WTC11 (cell line): Measurements from ENCODE around the gene WNT8B. TPM values are rescaled to one million over a fixed set of nuclear protein-coding genes. Genes with fewer than 3 reads are reported as not detected.

Source experiments
- ATAC-seq: fragments of 200-7000 bp; cut with Tn5 transposase; 2 replicates; pipeline ENCODE4 v1.10.0; 2021; ENCODE audit warnings: mild to moderate bottlenecking, moderate library complexity
- CTCF ChIA-PET: fragments of 300-600 bp; sonication (Branson Sonifier 250); formaldehyde crosslinking; loops from one replicate; lab custom pipeline; 2021; ENCODE audit warnings: antibody characterized with exemption; lab: Charles Lee
- POLR2A ChIA-PET: fragments of 350-600 bp; sonication (Branson Sonifier 250); formaldehyde crosslinking; loops from one replicate; lab custom pipeline; 2021; ENCODE audit warnings: antibody characterized with exemption; lab: Charles Lee
- DNase-seq: peaks from one replicate; pipeline ENCODE4 v3.0.0; 2021; ENCODE audit warnings: low spot score
- H3K27ac Mint-ChIP-seq: 2 replicates; pipeline ENCODE4 v1.8.0; 2021; ENCODE audit warnings: mixed read lengths
- H3K27me3 Mint-ChIP-seq: 2 replicates; pipeline ENCODE4 v1.8.0; 2021; ENCODE audit warnings: low read depth, mild to moderate bottlenecking, moderate library complexity, mixed read lengths
- H3K36me3 Mint-ChIP-seq: 2 replicates; pipeline ENCODE4 v1.8.0; 2021; ENCODE audit warnings: mixed read lengths
- H3K4me1 Mint-ChIP-seq: 2 replicates; pipeline ENCODE4 v1.8.0; 2022; ENCODE audit warnings: mixed read lengths
- H3K4me3 Mint-ChIP-seq: 2 replicates; pipeline ENCODE4 v1.8.0; 2021; ENCODE audit warnings: mild to moderate bottlenecking, moderate library complexity, mixed read lengths
- H3K9me3 Mint-ChIP-seq: 2 replicates; pipeline ENCODE4 v1.8.0; 2021; ENCODE audit warnings: mixed read lengths
- AFF4 ChIP-seq: sonication (generic); formaldehyde crosslinking; IDR thresholded peaks from 2 replicates; pipeline ENCODE4 v1.8.1; 2023; ENCODE audit warnings: mild to moderate bottlenecking, missing genetic modification reagents, borderline replicate concordance
- CREM ChIP-seq: sonication (generic); formaldehyde crosslinking; IDR thresholded peaks from 2 replicates; pipeline ENCODE4 v1.8.1; 2022; ENCODE audit warnings: mild to moderate bottlenecking, missing genetic modification reagents, moderate library complexity
- CTCF ChIP-seq: fragments of 200-600 bp; IDR thresholded peaks from 2 replicates; pipeline ENCODE4 v1.8.0; 2022; ENCODE audit warnings: antibody characterized with exemption
- E2F5 ChIP-seq: sonication (generic); formaldehyde crosslinking; IDR thresholded peaks from 2 replicates; pipeline ENCODE4 v1.8.1; 2022; ENCODE audit warnings: mild to moderate bottlenecking, moderate library complexity, missing genetic modification reagents
- EMX1 ChIP-seq: fragments of 250-450 bp; sonication (Bioruptor Pico); IDR thresholded peaks from 2 replicates; pipeline ENCODE4 v1.8.0; 2021; ENCODE audit warnings: mild to moderate bottlenecking
- FOXP1 ChIP-seq: sonication (generic); formaldehyde crosslinking; IDR thresholded peaks from 2 replicates; pipeline ENCODE4 v1.8.0; 2022; ENCODE audit warnings: missing genetic modification reagents, mild to moderate bottlenecking, moderate library complexity, borderline replicate concordance
- HMGXB4 ChIP-seq: sonication (generic); formaldehyde crosslinking; IDR thresholded peaks from 2 replicates; pipeline ENCODE4 v1.8.1; 2023; ENCODE audit warnings: mild to moderate bottlenecking, moderate library complexity, missing genetic modification reagents
- MLX ChIP-seq: sonication (generic); formaldehyde crosslinking; IDR thresholded peaks from 2 replicates; pipeline ENCODE4 v1.8.1; 2023; ENCODE audit warnings: mild to moderate bottlenecking, missing genetic modification reagents, moderate library complexity
- NFE2L1 ChIP-seq: sonication (generic); formaldehyde crosslinking; IDR thresholded peaks from 2 replicates; pipeline ENCODE4 v1.8.1; 2023; ENCODE audit warnings: missing genetic modification reagents
- NR1H2 ChIP-seq: sonication (generic); formaldehyde crosslinking; IDR thresholded peaks from 2 replicates; pipeline ENCODE4 v1.9.0; 2021; ENCODE audit warnings: mild to moderate bottlenecking, moderate library complexity, missing genetic modification reagents
- RORB ChIP-seq: fragments of 250-450 bp; sonication (Bioruptor Pico); IDR thresholded peaks from 2 replicates; pipeline ENCODE4 v1.9.0; 2021; ENCODE audit warnings: mild to moderate bottlenecking
- SOX15 ChIP-seq: fragments of 250-450 bp; sonication (Bioruptor Pico); IDR thresholded peaks from 2 replicates; pipeline ENCODE4 v1.9.0; 2021; ENCODE audit warnings: mild to moderate bottlenecking
- SP1 ChIP-seq: sonication (generic); formaldehyde crosslinking; conservative IDR thresholded peaks from 2 replicates; pipeline ENCODE4 v1.8.1; 2022; ENCODE audit warnings: missing genetic modification reagents
- TCF7 ChIP-seq: sonication (generic); formaldehyde crosslinking; IDR thresholded peaks from 2 replicates; pipeline ENCODE4 v1.8.0; 2022; ENCODE audit warnings: mild to moderate bottlenecking, low read depth, missing genetic modification reagents, moderate library complexity
- TP53 ChIP-seq: sonication (generic); formaldehyde crosslinking; IDR thresholded peaks from 2 replicates; pipeline ENCODE4 v1.8.1; 2023; ENCODE audit warnings: mild to moderate bottlenecking, missing genetic modification reagents
- ZBTB21 ChIP-seq: sonication (generic); formaldehyde crosslinking; IDR thresholded peaks from 2 replicates; pipeline ENCODE4 v1.8.1; 2023; ENCODE audit warnings: mild to moderate bottlenecking, missing genetic modification reagents, borderline replicate concordance
- ZMAT4 ChIP-seq: fragments of 250-450 bp; sonication (Bioruptor Pico); IDR thresholded peaks from 2 replicates; pipeline ENCODE4 v1.9.0; 2021; ENCODE audit warnings: mild to moderate bottlenecking
- ZSCAN18 ChIP-seq: fragments of 250-450 bp; sonication (Bioruptor Pico); IDR thresholded peaks from 2 replicates; pipeline ENCODE4 v2.1.2; 2022; ENCODE audit warnings: mild to moderate bottlenecking, moderate library complexity
- total RNA-seq: library from RNA; stranded (reverse); gene quantifications from 3 replicates; pipeline ENCODE4 v1.2.3, GENCODE V29; 2021

Gene WNT8B
- total RNA-seq, 1 experiment from 2014 or later, result 0.68 TPM

- TF ChIP-seq E2F5 (CRISPR knock-in tag), result no peak
- TF ChIP-seq CTCF, result no peak
- TF ChIP-seq ZMAT4 (CRISPR knock-in tag), result no peak
- no peak for TF ChIP-seq FOXP1 (CRISPR knock-in tag)
- no peak for TF ChIP-seq EMX1 (CRISPR knock-in tag)
- TF ChIP-seq TCF7 (CRISPR knock-in tag), result no peak
- no peak for TF ChIP-seq NR1H2 (CRISPR knock-in tag)
- no peak for TF ChIP-seq HMGXB4 (CRISPR knock-in tag)
- TF ChIP-seq SP1 (CRISPR knock-in tag), result no peak
- TF ChIP-seq SOX15 (CRISPR knock-in tag), result no peak
- no peak for TF ChIP-seq AFF4
- TF ChIP-seq ZBTB21 (CRISPR knock-in tag), result no peak
- TF ChIP-seq MLX (CRISPR knock-in tag), result no peak
- TF ChIP-seq NFE2L1, result no peak
- TF ChIP-seq TP53, result no peak
- no peak for TF ChIP-seq CREM (CRISPR knock-in tag)
- no peak for TF ChIP-seq ZSCAN18 (CRISPR knock-in tag)
- TF ChIP-seq RORB (CRISPR knock-in tag), result no peak
- Mint-ChIP-seq H3K27me3 (peaks cover 38% of the 10 kb centered on the region), H3K4me3 (no peak overlapping the region), H3K27ac (no peak overlapping the region), H3K9me3 (peaks cover 8% of the 10 kb centered on the region), H3K4me1 (no peaks in the 10 kb centered on the region), H3K36me3 (no peaks in the 10 kb centered on the region; the same call in 1 of the 2 replicates)
- DNase-seq, result no peak
- CTCF ChIA-PET, result interaction anchor here (0.6 to 1.3 kb wide), 7 partner anchors 9 to 121 kb away, joined by 3 to 8 read pairs (median 4); no protein-coding TSS in a partner anchor
- no peak for ATAC-seq
- POLR2A ChIA-PET, result no interaction called here
Observed at GRCh38 chr10:100446130-100446761, 16.6 kb upstream of the WNT8B start.
